DOHH2 (cell line): ENCODE results near the gene GPR21.

ENCODE experiments used
- H3F3A ChIP-seq: fragments of 200-600 bp; sonication (generic), shearing (Covaris generic); 2 replicates; pipeline ENCODE4 v1.6.0; 2016; ENCODE audit warnings: antibody characterized with exemption, mild to moderate bottlenecking; ENCODE audit not compliant: control insufficient read depth, insufficient read depth
- H3K27ac ChIP-seq: fragments of 200-600 bp; sonication (generic); 2 replicates; pipeline ENCODE4 v1.5.1; 2014; ENCODE audit warnings: low read depth, mild to moderate bottlenecking, low read length, moderate library complexity
- H3K27me3 ChIP-seq: fragments of 200-600 bp; sonication (generic); 2 replicates; pipeline ENCODE4 v1.6.1; 2014; ENCODE audit warnings: mild to moderate bottlenecking, low read length, mixed read lengths; ENCODE audit not compliant: control insufficient read depth
- H3K36me3 ChIP-seq: fragments of 200-600 bp; sonication (generic); 2 replicates; pipeline ENCODE4 v1.6.1; 2014; ENCODE audit warnings: mild to moderate bottlenecking, low read length, moderate library complexity, mixed read lengths; ENCODE audit not compliant: control insufficient read depth
- H3K4me1 ChIP-seq: fragments of 200-600 bp; sonication (generic); 2 replicates; pipeline ENCODE4 v1.6.1; 2014; ENCODE audit warnings: mild to moderate bottlenecking, low read length, mixed read lengths; ENCODE audit not compliant: control insufficient read depth
- H3K4me2 ChIP-seq: fragments of 200-600 bp; sonication (generic); 2 replicates; pipeline ENCODE4 v1.6.0; 2014; ENCODE audit warnings: mild to moderate bottlenecking, low read length, moderate library complexity
- H3K4me3 ChIP-seq: fragments of 200-600 bp; sonication (generic); 2 replicates; pipeline ENCODE4 v1.5.1; 2014; ENCODE audit warnings: mild to moderate bottlenecking, low read length, mixed read lengths
- H3K79me2 ChIP-seq: fragments of 200-600 bp; sonication (generic); 2 replicates; pipeline ENCODE4 v1.6.1; 2014; ENCODE audit warnings: mild to moderate bottlenecking, low read length, mixed read lengths; ENCODE audit not compliant: control insufficient read depth
- H3K9me2 ChIP-seq: fragments of 200-600 bp; sonication (generic); replicated peaks from 2 replicates; pipeline ENCODE4 v1.6.1; 2014; ENCODE audit warnings: mild to moderate bottlenecking, low read length, mixed read lengths; ENCODE audit not compliant: control insufficient read depth
- H3K9me3 ChIP-seq: fragments of 200-600 bp; sonication (generic); 2 replicates; pipeline ENCODE4 v1.6.1; 2014; ENCODE audit warnings: antibody characterized with exemption, low read length, mixed read lengths; ENCODE audit not compliant: control insufficient read depth, insufficient read depth
- H4K20me1 ChIP-seq: fragments of 200-600 bp; sonication (generic); 2 replicates; pipeline ENCODE4 v1.6.0; 2014; ENCODE audit warnings: low read depth, mild to moderate bottlenecking, antibody characterized with exemption, low read length, moderate library complexity; ENCODE audit not compliant: control insufficient read depth, insufficient read depth
- EZH2phosphoT487 ChIP-seq: fragments of 200-600 bp; sonication (generic); IDR thresholded peaks from 2 replicates; pipeline ENCODE4 v1.6.1; 2017; ENCODE audit warnings: borderline replicate concordance, mild to moderate bottlenecking, antibody characterized with exemption, low read length, moderate library complexity, mixed read lengths
- TF ChIP-seq, protein P1 (sequence below): fragments of 200-600 bp; sonication (generic); IDR thresholded peaks from one replicate; pipeline ENCODE4 v1.5.1; 2014; ENCODE audit warnings: antibody characterized with exemption, mild to moderate bottlenecking, low read depth, low read length; ENCODE audit not compliant: poor library complexity, severe bottlenecking

Gene GPR21

DNA sequence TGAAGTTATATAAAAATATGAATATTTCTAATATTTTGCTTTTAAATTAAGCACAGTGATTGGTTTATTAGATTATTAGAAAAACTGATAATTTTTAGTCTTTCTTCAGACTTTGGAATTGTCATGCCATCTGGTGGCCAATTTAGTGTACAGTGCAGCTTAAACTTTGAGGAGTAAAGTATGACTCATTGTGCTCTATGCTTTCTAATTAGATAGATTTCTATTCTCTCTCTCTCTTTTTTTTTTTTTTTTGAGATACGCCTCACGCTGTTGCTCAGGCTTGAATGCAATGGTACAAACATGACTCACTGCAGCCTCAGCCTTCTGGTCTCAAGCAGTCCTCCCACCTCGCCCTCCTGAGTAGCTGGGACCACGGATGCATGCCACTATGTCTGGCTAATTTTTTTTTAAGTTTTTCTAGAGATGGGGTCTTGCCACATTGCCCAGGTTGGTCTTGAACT is 42.1 kb upstream of the GPR21 start:
- Histone ChIP-seq H4K20me1 (no peaks in the 10 kb centered on the region), H3K4me1 (no peaks in the 10 kb centered on the region), H3K4me3 (no peak overlapping the region), H3K27me3 (no peaks in the 10 kb centered on the region), H3K9me2 (no peaks in the 10 kb centered on the region), H3K27ac (no peak overlapping the region), H3K9me3 (no peaks in the 10 kb centered on the region), H3K36me3 (peaks cover 38% of the 10 kb centered on the region), H3K4me2 (no peak overlapping the region), H3K79me2 (no peaks in the 10 kb centered on the region; the same call in 1 of the 2 replicates), H3F3A (0 out of 2 replicates have a peak, but pooled peaks cover 3% of the 10 kb centered on the region)
- TF ChIP-seq, protein P1, sequence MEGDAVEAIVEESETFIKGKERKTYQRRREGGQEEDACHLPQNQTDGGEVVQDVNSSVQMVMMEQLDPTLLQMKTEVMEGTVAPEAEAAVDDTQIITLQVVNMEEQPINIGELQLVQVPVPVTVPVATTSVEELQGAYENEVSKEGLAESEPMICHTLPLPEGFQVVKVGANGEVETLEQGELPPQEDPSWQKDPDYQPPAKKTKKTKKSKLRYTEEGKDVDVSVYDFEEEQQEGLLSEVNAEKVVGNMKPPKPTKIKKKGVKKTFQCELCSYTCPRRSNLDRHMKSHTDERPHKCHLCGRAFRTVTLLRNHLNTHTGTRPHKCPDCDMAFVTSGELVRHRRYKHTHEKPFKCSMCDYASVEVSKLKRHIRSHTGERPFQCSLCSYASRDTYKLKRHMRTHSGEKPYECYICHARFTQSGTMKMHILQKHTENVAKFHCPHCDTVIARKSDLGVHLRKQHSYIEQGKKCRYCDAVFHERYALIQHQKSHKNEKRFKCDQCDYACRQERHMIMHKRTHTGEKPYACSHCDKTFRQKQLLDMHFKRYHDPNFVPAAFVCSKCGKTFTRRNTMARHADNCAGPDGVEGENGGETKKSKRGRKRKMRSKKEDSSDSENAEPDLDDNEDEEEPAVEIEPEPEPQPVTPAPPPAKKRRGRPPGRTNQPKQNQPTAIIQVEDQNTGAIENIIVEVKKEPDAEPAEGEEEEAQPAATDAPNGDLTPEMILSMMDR, result peak; percentile 66
- TF ChIP-seq EZH2phosphoT487, result no peak

- H3K4me1 ChIP-seq, result no peaks in the 10 kb centered on the region
- no peaks in the 10 kb centered on the region for H3K27me3 ChIP-seq
- H4K20me1 ChIP-seq, result no peaks in the 10 kb centered on the region
- H3K36me3 ChIP-seq, result peaks cover 30% of the 10 kb centered on the region
- H3K79me2 ChIP-seq, result no peaks in the 10 kb centered on the region; the same call in 1 of the 2 replicates
- no peak overlapping the region for H3K4me3 ChIP-seq
- H3K9me3 ChIP-seq, result no peaks in the 10 kb centered on the region
- no peaks in the 10 kb centered on the region for H3F3A ChIP-seq
- no peak overlapping the region for H3K27ac ChIP-seq
- no peaks in the 10 kb centered on the region for H3K9me2 ChIP-seq
- TF ChIP-seq, protein P1, result no peak
- TF ChIP-seq EZH2phosphoT487, result no peak
- no peak overlapping the region for H3K4me2 ChIP-seq
These were observed 36.9 kb upstream of the GPR21 start for GRCh38 chr9:122996586-122996985.

GRCh38 chr9:122998448-122998847 is 35.0 kb upstream of the GPR21 start:
- Histone ChIP-seq H3K4me2 (no peak overlapping the region), H3K9me3 (no peaks in the 10 kb centered on the region), H3K4me1 (peaks cover 4% of the 10 kb centered on the region)

More at GRCh38 chr9:122998448-122998847, 35.0 kb upstream of the GPR21 start:
- no peak overlapping the region for H3K4me3 ChIP-seq
- H3K36me3 ChIP-seq, result peaks cover 33% of the 10 kb centered on the region
- H3K27me3 ChIP-seq, result no peaks in the 10 kb centered on the region
- H3K79me2 ChIP-seq, result no peaks in the 10 kb centered on the region
- no peaks in the 10 kb centered on the region for H3F3A ChIP-seq
- TF ChIP-seq EZH2phosphoT487, result no peak
- TF ChIP-seq, protein P1, result no peak
- H3K27ac ChIP-seq, result no peak overlapping the region
- H4K20me1 ChIP-seq, result no peaks in the 10 kb centered on the region
- no peaks in the 10 kb centered on the region for H3K9me2 ChIP-seq
